Heart left ventricle (tissue), 16 donors: ENCODE results near the gene SBNO2. TPM values are rescaled to one million over a fixed set of nuclear protein-coding genes. Genes with fewer than 3 reads are reported as not detected.

Experiments used
- ATAC-seq, 4 donors: fragments of 200-7000 bp; cut with Tn5 transposase; one replicate each; pipeline ENCODE4 v1.9.1; 2020 to 2022; ENCODE audit warnings: moderate library complexity in 4 of 4, mild to moderate bottlenecking in 3 of 4, moderate number of reproducible peaks in 1 of 4
- DNase-seq, 5 donors: peaks; one replicate each; pipeline ENCODE4 v3.0.0-alpha.2; 2020
- H3K27ac ChIP-seq, 12 donors: fragments of 200-600 bp; sonication (generic) in 4 of 12; one replicate each; pipeline versions ENCODE4 v1.5.0 to v1.8.0; 2016 to 2022; ENCODE audit warnings: mild to moderate bottlenecking in 2 of 12
- H3K27me3 ChIP-seq, 9 donors: fragments of 200-600 bp; sonication (generic) in 2 of 9; one replicate each; pipeline versions ENCODE4 v1.5.1 to v1.8.0; 2016 to 2022; ENCODE audit warnings: mild to moderate bottlenecking in 3 of 9
- H3K36me3 ChIP-seq, 9 donors: fragments of 200-600 bp; sonication (generic) in 2 of 9; one replicate each; pipeline versions ENCODE4 v1.5.0 to v1.8.0; 2018 to 2022; ENCODE audit warnings: mild to moderate bottlenecking in 2 of 9
- H3K4me1 ChIP-seq, 12 donors: fragments of 200-600 bp; sonication (generic) in 4 of 12; one replicate each; pipeline versions ENCODE4 v1.5.0 to v1.8.0; 2016 to 2022; ENCODE audit warnings: mild to moderate bottlenecking in 3 of 12
- H3K4me3 ChIP-seq, 12 donors: fragments of 200-600 bp; sonication (generic) in 4 of 12; one replicate each; pipeline versions ENCODE4 v1.5.0 to v1.8.0; 2017 to 2022; ENCODE audit warnings: mild to moderate bottlenecking in 9 of 12, moderate library complexity in 4 of 12
- H3K9me3 ChIP-seq, 12 donors: fragments of 200-600 bp; sonication (generic) in 4 of 12; one replicate each; pipeline versions ENCODE4 v1.5.0 to v1.8.0; 2016 to 2022; ENCODE audit warnings: mild to moderate bottlenecking in 1 of 12
- CTCF ChIP-seq, 12 donors: fragments of 200-600 bp; sonication (generic) in 4 of 12; IDR thresholded peaks; one replicate each; pipeline versions ENCODE4 v1.5.0 to v1.8.0; 2018 to 2022; ENCODE audit warnings: antibody characterized with exemption in 12 of 12, mild to moderate bottlenecking in 5 of 12
- POLR2A ChIP-seq, 2 donors: fragments of 450-650 bp; IDR thresholded peaks; one replicate each; pipeline ENCODE4 v1.6.1; 2017; ENCODE audit warnings: antibody characterized with exemption in 2 of 2, mild to moderate bottlenecking in 2 of 2, moderate library complexity in 2 of 2
- WGBS, 4 donors: extraction: QIAGEN DNeasy Blood & Tissue Kit in 2 of 4; methylation state at CpG; one replicate each; pipeline versions ENCODE4 v1.1.5 to v1.1.7; 2013 to 2018; 5-methylcytosine and 5-hydroxymethylcytosine counted together
- intact Hi-C, 10 donors: fragments of 100-400 bp; cut with DNase I; formaldehyde crosslinking; loops; one replicate each; pipeline versions ENCODE4 v1.11.1 to v1.14.2; 2022
- long read RNA-seq, 3 donors: library from polyadenylated mRNA; unstranded; transcript quantifications; one replicate each; pipeline ENCODE4 v2.0.0, GENCODE V29; 2020 to 2021
- polyA plus RNA-seq, 2 donors: library from polyadenylated mRNA; stranded (reverse); fragments of 200-250 nt; gene quantifications; one replicate each; pipeline ENCODE4 v1.2.3, GENCODE V29; 2013
- total RNA-seq, 9 donors: library from RNA; depleted of rRNA in 2 of 9; stranded (reverse); fragments of >200 nt in 2 of 9; fragmentation: NEBNext Ultra II Directional in 3 of 9; extraction: Animal tissue kit (Norgen Biotek cat#: 25700) in 3 of 9; gene quantifications; one replicate each; pipeline versions ENCODE4 v1.1.0 to v1.2.4, GENCODE V29; 2016 to 2023
- donor health status: ischemic (EF 13 %, LVEDD 7.1; RV severe dilation, severe dysfunction).
- donor health status: healthy with polysubstance abuse.
- donor health status: DM: no; HTN: yes; CAD: no.
- donor health status: DM: no; HTN: no; CAD: no.
- donor health status: ischemic (EF 25% LVEDD 6.9; RV normal size, moderate dysfunction).
- donor health status: ischemic (EF 25% LVEDD 5.7; RV mildly dilated, moderate dysfunction).
- donor health status: healthy.
- donor health status: DM: yes; HTN: yes; CAD: no.
- donor health status: ischemic (EF 35%, LVEDD 5.7; RV mildly dilated, moderate dysfunction).
- donor health status: nonischemic (EF 11% LVEDD 7.7; RV severe dilation, severe dysfunction).
- donor health status: DM: yes; HTN: yes; CAD: no.
- donor health status: PGD.
- donor health status: ischemic (EF 29% LVEDD 5.4; RV normal size, mild dysfunction).
- donor health status: nonischemic (EF 23%, LVEDD 6.1; RV moderate dilation, normal function).

SBNO2 gene, protein sequence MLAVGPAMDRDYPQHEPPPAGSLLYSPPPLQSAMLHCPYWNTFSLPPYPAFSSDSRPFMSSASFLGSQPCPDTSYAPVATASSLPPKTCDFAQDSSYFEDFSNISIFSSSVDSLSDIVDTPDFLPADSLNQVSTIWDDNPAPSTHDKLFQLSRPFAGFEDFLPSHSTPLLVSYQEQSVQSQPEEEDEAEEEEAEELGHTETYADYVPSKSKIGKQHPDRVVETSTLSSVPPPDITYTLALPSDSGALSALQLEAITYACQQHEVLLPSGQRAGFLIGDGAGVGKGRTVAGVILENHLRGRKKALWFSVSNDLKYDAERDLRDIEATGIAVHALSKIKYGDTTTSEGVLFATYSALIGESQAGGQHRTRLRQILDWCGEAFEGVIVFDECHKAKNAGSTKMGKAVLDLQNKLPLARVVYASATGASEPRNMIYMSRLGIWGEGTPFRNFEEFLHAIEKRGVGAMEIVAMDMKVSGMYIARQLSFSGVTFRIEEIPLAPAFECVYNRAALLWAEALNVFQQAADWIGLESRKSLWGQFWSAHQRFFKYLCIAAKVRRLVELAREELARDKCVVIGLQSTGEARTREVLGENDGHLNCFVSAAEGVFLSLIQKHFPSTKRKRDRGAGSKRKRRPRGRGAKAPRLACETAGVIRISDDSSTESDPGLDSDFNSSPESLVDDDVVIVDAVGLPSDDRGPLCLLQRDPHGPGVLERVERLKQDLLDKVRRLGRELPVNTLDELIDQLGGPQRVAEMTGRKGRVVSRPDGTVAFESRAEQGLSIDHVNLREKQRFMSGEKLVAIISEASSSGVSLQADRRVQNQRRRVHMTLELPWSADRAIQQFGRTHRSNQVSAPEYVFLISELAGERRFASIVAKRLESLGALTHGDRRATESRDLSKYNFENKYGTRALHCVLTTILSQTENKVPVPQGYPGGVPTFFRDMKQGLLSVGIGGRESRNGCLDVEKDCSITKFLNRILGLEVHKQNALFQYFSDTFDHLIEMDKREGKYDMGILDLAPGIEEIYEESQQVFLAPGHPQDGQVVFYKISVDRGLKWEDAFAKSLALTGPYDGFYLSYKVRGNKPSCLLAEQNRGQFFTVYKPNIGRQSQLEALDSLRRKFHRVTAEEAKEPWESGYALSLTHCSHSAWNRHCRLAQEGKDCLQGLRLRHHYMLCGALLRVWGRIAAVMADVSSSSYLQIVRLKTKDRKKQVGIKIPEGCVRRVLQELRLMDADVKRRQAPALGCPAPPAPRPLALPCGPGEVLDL (N-terminal part only)
- total RNA-seq (10 to 100 TPM in 8 of 9 donors, 1 to 10 TPM in 1; 9.9 to 78.9 (median 20.0) TPM), polyA plus RNA-seq (10 to 100 TPM; 10.1 to 18.7 TPM)
- long read RNA-seq, donor 1, full-length matches to known transcripts, result 1 of 9 reads
- long read RNA-seq, donor 1, partial matches to known transcripts, result 4 of 9 reads
- long read RNA-seq, donor 1, other reads (novel, unspliced or antisense), result 4 of 9 reads
- long read RNA-seq, donor 2, partial matches to known transcripts, result 1 of 3 reads
- long read RNA-seq, donor 2, other reads (novel, unspliced or antisense), result 2 of 3 reads
- long read RNA-seq, donor 3, full-length matches to known transcripts, result 3 of 13 reads
- long read RNA-seq, donor 3, partial matches to known transcripts, result 7 of 13 reads
- long read RNA-seq, donor 3, other reads (novel, unspliced or antisense), result 3 of 13 reads

GRCh38 chr19:1173845-1174809 is at the start of gene SBNO2:
Gene SBNO2 (minus strand): TSS chr19:1174268. CDS start chr19:1154276, 19,992 bp downstream.
- peak; percentile 81 to 92 (median 90) for ATAC-seq
- H3K4me1 ChIP-seq, result peaks cover 2 to 65% (median 16%) of the 10 kb centered on the region in 12 donors
- TF ChIP-seq POLR2A (IDR thresholded peaks at IDR 0.05), result peak in 1 of 2 donors; percentile 35
- TF ChIP-seq CTCF (IDR thresholded peaks at IDR 0.05), result no peak

DNA sequence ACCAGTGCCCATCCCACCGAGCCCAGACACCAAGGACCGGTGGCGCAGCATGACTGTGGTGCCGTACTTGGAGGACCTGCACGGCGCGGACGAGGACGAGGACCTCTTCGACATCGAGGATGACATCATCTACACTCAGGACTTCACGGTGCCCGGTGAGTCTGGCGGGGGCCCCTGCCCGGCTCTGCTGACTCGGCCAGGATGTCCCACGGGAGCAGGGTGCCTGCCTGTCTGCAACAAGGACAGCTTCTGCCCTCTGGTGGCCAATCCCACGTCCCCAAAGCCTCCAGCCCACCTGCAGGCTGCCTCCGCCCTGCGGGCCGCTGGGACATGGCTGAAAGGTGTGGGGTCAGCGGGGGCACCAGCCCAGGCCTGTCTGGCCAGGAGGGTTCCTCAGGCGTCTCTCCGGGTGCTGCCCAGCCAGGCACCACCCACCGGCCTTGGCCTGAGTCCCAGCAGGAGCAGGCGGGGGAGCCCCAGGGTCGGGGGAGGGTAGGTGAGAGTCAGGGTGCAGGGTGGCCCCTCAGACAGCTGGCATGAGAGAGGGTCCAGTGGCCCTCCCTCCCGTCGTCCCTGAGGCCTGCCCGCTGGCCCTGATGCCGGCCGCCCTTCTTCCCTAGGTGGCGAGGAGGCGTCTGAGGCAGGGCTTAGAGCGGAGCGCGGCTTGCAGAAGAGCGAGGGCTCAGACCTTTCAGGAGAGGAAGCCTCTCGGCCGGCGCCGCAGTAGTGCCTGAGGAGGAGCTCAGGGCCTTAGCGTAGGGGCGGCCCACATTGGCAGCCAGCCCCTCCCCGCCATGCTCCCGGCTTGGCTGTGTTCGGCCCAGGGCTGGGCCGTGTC is 49.2 kb upstream of the SBNO2 start:
- WGBS, 4 donors, result 77 to 84% (median 79%) methylated on average over 31 to 48 of the region's 48 CpGs
- intact Hi-C loops, result no loop called here
- TF ChIP-seq CTCF (IDR thresholded peaks at IDR 0.05) (peak in 11 of 12 donors; percentile 19 to 49 (median 28)), POLR2A (IDR thresholded peaks at IDR 0.05) (no peak)

More at GRCh38 chr19:1173845-1174809, at the start of gene SBNO2:
- no peaks in the 10 kb centered on the region for H3K27me3 ChIP-seq
- 13 to 28% (median 18%) methylated on average over 38 to 84 of the region's 84 CpGs for WGBS, 4 donors
- H3K36me3 ChIP-seq, result peaks cover 0 to 14% (median 0%) of the 10 kb centered on the region in 9 donors
- intact Hi-C loops, result loop anchor here in 6 of 10 donors (2.0 to 5.0 kb wide), 4 partner anchors 19 to 62 kb away; no protein-coding TSS in a partner anchor
- no peaks in the 10 kb centered on the region for H3K9me3 ChIP-seq
- peak; percentile 85 to 97 (median 90) for DNase-seq
- H3K4me3 ChIP-seq, result peak within 1 kb of the TSS; percentile 68 to 97 (median 85)
- H3K27ac ChIP-seq, result peak within 1 kb of the TSS; percentile 67 to 95 (median 92)

More for the DNA sequence above, 49.2 kb upstream of the SBNO2 start:
- H3K9me3 ChIP-seq, result no peaks in the 10 kb centered on the region
- no peak overlapping the region for H3K4me3 ChIP-seq
- H3K36me3 ChIP-seq, result peaks cover 0 to 83% (median 71%) of the 10 kb centered on the region in 9 donors
- ATAC-seq (no peak), DNase-seq (peak in 1 of 5 donors; percentile 31)
- H3K27me3 ChIP-seq, result no peaks in the 10 kb centered on the region
- no peak overlapping the region for H3K27ac ChIP-seq
- H3K4me1 ChIP-seq, result peaks cover 3 to 49% (median 32%) of the 10 kb centered on the region in 12 donors
